Gastroesophageal sphincter (tissue), 4 donors: ENCODE results near the gene PDE4B. TPM values are rescaled to one million over a fixed set of nuclear protein-coding genes. Genes with fewer than 3 reads are reported as not detected.
"Not testable (repeated sequence)": the region's sequence is repeated elsewhere in the genome, so short reads cannot be mapped to it uniquely, and the experiment has no call there.

ENCODE experiments used
- ATAC-seq: fragments of 150-250 bp; one replicate; pipeline ENCODE4 v1.9.1; 2016; ENCODE audit warnings: mild to moderate bottlenecking, moderate library complexity
- H3K27ac ChIP-seq, 4 donors: fragments of 200-600 bp; sonication (generic) in 3 of 4; 1 replicate in 3 of 4; 2 replicates in 1 of 4; pipeline ENCODE4 v1.5.1; 2016 to 2019
- H3K27me3 ChIP-seq: fragments of 200-600 bp; sonication (generic); one replicate; pipeline ENCODE4 v1.5.1; 2019
- H3K36me3 ChIP-seq, 2 donors: fragments of 200-600 bp; sonication (generic); one replicate each; pipeline ENCODE4 v1.5.1; 2019; ENCODE audit warnings: control low read depth in 1 of 2
- H3K4me1 ChIP-seq, 3 donors: fragments of 200-600 bp; sonication (generic); 1 replicate in 2 of 3; 2 replicates in 1 of 3; pipeline ENCODE4 v1.5.1; 2016 to 2019; ENCODE audit warnings: control low read depth in 2 of 3
- H3K4me3 ChIP-seq, 2 donors: fragments of 200-600 bp; sonication (generic); one replicate each; pipeline ENCODE4 v1.5.1; 2019; ENCODE audit warnings: mild to moderate bottlenecking in 1 of 2, moderate library complexity in 1 of 2
- H3K9me3 ChIP-seq, 3 donors: fragments of 200-600 bp; sonication (generic); one replicate each; pipeline ENCODE4 v1.5.1; 2017 to 2019; ENCODE audit warnings: control low read depth in 2 of 3
- CTCF ChIP-seq, 4 experiments: fragments of 200-600 bp in 2 of 4; fragments of 450-650 bp in 2 of 4; sonication (generic) in 1 of 4; IDR thresholded peaks; one replicate each; pipeline ENCODE4 v1.5.1; 2017 to 2019; ENCODE audit warnings: antibody characterized with exemption in 4 of 4, mild to moderate bottlenecking in 2 of 4, moderate library complexity in 2 of 4
- EP300 ChIP-seq: sonication (generic); formaldehyde crosslinking; IDR thresholded peaks from one replicate; pipeline ENCODE4 v1.6.1; 2017; ENCODE audit warnings: antibody characterized with exemption, mild to moderate bottlenecking
- POLR2A ChIP-seq, 2 donors: fragments of 450-650 bp; IDR thresholded peaks; one replicate each; pipeline ENCODE4 v1.6.1; 2017; ENCODE audit warnings: antibody characterized with exemption in 2 of 2, mild to moderate bottlenecking in 2 of 2, moderate library complexity in 1 of 2
- POLR2AphosphoS5 ChIP-seq: sonication (generic); formaldehyde crosslinking; IDR thresholded peaks from one replicate; pipeline ENCODE4 v1.6.1; 2017; ENCODE audit warnings: antibody characterized with exemption
- WGBS, 2 donors: methylation state at CpG; one replicate each; pipeline ENCODE4 v1.1.5; 2018; ENCODE audit warnings: low coverage in 1 of 2; 5-methylcytosine and 5-hydroxymethylcytosine counted together
- small RNA-seq, 4 donors: library from RNA; depleted of rRNA; stranded (forward); fragments of <200 nt; gene quantifications; one replicate each; pipeline ENCODE3, GENCODE V24; 2016
- total RNA-seq, 4 donors: library from RNA; depleted of rRNA; stranded (reverse); fragments of >200 nt; gene quantifications; one replicate each; pipeline ENCODE4 v1.1.0, GENCODE V29; 2016

Gene PDE4B
- total RNA-seq, 4 donors from 2014 or later: 5.9 to 16.2 (median 8.8) TPM

DNA sequence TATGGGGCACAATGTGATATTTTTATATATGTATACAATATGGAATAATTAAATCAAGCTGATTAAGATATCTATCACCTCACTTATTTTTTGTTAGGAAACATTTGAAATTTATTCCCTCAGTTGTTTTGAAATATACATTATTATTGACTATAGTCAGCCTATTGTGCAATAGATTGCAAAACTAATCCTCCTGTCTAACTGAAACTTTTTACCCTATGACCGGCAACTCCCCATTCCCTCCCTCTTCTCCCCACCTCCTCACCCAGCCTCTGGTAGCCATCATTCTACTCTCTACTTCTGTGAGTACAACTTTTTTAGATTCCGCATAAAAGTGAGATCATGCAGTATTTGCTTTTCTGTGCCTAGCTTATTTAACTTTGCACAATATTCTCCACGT, 623.6 kb downstream of the PDE4B start:
- no peaks in the 10 kb centered on the region for H3K27me3 ChIP-seq
- WGBS, 2 donors: 95 to 100% methylated on average over 3 of the region's 3 CpGs
- TF ChIP-seq POLR2AphosphoS5: no peak
- no peak for TF ChIP-seq POLR2A (IDR thresholded peaks at IDR 0.05)
- no peak for TF ChIP-seq CTCF (IDR thresholded peaks at IDR 0.05)
- no peak for TF ChIP-seq EP300

GRCh38 chr1:66418021-66418420, 625.3 kb downstream of the PDE4B start:
- TF ChIP-seq CTCF (IDR thresholded peaks at IDR 0.05): no peak
- no peak for TF ChIP-seq POLR2A (IDR thresholded peaks at IDR 0.05)
- no peak for TF ChIP-seq POLR2AphosphoS5
- TF ChIP-seq EP300: no peak
- no peak for ATAC-seq
- no peak overlapping the region for H3K27ac ChIP-seq
- H3K27me3 ChIP-seq: no peaks in the 10 kb centered on the region
- WGBS, 2 donors: 75 to 100% methylated on average over 1 of the region's 1 CpG
- H3K4me1 ChIP-seq: no peaks in the 10 kb centered on the region
- H3K36me3 ChIP-seq: no peaks in the 10 kb centered on the region
- peaks cover 0 to 18% (median 0%) of the 10 kb centered on the region in 3 donors for H3K9me3 ChIP-seq
- no peak overlapping the region for H3K4me3 ChIP-seq

More for the DNA sequence above, 623.6 kb downstream of the PDE4B start:
- H3K36me3 ChIP-seq: no peaks in the 10 kb centered on the region
- H3K9me3 ChIP-seq: peaks cover 0 to 18% (median 0%) of the 10 kb centered on the region in 3 donors
- H3K4me1 ChIP-seq: no peaks in the 10 kb centered on the region
- no peak overlapping the region for H3K27ac ChIP-seq
- no peak overlapping the region for H3K4me3 ChIP-seq
- ATAC-seq: no peak

DNA sequence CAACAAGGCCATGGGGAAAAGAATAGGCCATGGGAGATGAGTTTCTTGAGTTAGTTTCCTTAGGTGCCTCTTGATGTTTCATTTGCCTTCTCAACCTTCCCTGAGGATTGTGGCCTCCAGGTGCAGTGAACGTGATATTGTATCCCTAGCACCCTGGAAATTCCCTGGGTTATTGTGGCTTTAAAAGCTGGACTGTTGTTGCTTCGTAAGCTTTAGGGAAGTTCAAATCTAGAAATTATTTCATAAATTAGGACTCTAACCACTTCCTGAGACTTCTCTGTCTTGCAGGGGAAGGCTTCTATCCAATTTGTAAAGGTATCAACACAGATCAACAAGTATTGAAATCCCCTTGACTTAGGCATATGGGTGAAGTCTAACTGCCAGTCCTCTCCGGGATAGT, 627.5 kb downstream of the PDE4B start:
- not testable (repeated sequence) for H3K4me3 ChIP-seq, ATAC-seq, H3K4me1 ChIP-seq, H3K27me3 ChIP-seq, H3K36me3 ChIP-seq, H3K27ac ChIP-seq
- H3K9me3 ChIP-seq: peaks cover 0 to 18% (median 0%) of the 10 kb centered on the region in 3 donors
- WGBS, 2 donors: 84 to 100% methylated on average over 1 to 3 of the region's 3 CpGs

DNA sequence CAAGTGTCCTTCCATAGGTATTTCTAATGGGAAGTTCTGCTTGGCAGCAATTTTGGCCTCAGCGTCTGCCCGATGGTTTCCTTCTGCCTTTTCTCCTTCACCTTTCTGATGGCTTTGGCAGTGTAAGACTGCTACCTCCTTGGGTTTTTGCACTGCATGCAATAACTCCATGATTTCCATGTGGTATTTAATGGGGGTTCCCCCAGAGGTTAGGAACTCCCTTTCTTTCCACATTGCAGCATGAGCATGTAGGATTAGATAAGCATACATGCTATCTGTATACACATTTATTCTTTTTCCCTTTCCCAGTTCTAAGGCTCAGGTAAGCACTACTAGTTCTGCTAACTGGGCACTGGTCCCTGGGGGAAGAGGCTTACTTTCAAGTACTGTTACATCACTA, 628.2 kb downstream of the PDE4B start:
- 90% methylated on average over 2 of the region's 2 CpGs; no CpG with 5 or more reads in 1 of the 2 donors for WGBS, 2 donors
- H3K36me3 ChIP-seq, H3K4me3 ChIP-seq, ATAC-seq, H3K27ac ChIP-seq, H3K27me3 ChIP-seq, H3K4me1 ChIP-seq: not testable (repeated sequence)
- H3K9me3 ChIP-seq: peaks cover 0 to 18% (median 0%) of the 10 kb centered on the region in 3 donors

- no peak overlapping the region for H3K4me3 ChIP-seq
- TF ChIP-seq EP300 (no peak), CTCF (IDR thresholded peaks at IDR 0.05) (no peak), POLR2AphosphoS5 (no peak), POLR2A (IDR thresholded peaks at IDR 0.05) (no peak)
- H3K4me1 ChIP-seq: no peaks in the 10 kb centered on the region
- no peaks in the 10 kb centered on the region for H3K27me3 ChIP-seq
- no peak overlapping the region for H3K27ac ChIP-seq
- no peak for ATAC-seq
- WGBS, 2 donors: 62% methylated on average over 4 of the region's 4 CpGs; no CpG with 5 or more reads in 1 of the 2 donors
- H3K9me3 ChIP-seq: peaks cover 0 to 12% (median 0%) of the 10 kb centered on the region in 3 donors
- H3K36me3 ChIP-seq: no peaks in the 10 kb centered on the region
Observed at GRCh38 chr1:66422804-66423203, 630.1 kb downstream of the PDE4B start.

Small RNA genes within 50 kb of the gene (small RNA-seq; reads per million reads assigned to genes)
- gene RN7SL854P (0 reads per million in 4 donors), gene RNU4-88P (0 reads per million in 4 donors)
